Measurements from ENCODE around the gene PPP2R3A. TPM values are rescaled to one million over a fixed set of nuclear protein-coding genes. Genes with fewer than 3 reads are reported as not detected.

Gene PPP2R3A
- total RNA-seq, 6 experiments from 2014 or later = 1.0 to 3.2 (median 1.7) TPM

- Histone ChIP-seq H3K9me3 (no peaks in the 10 kb centered on the region), H3K4me3 (no peak overlapping the region), H3K27ac (no peak overlapping the region), H3K27me3 (no peaks in the 10 kb centered on the region), H3K4me1 (no peaks in the 10 kb centered on the region), H3K36me3 (no peaks in the 10 kb centered on the region)
- TF ChIP-seq POLR2A (IDR thresholded peaks at IDR 0.05) (no peak), CTCF (IDR thresholded peaks at IDR 0.05) (no peak)
- intact Hi-C loops (cut with DNase I) = no loop called here
- no CpG with 5 or more reads among the region's 1 CpG for WGBS (ENCODE audit: insufficient coverage, low coverage, low lambda C conversion rate, missing lambda C conversion rate)
- ATAC-seq (peak in 2 of 4 donors; percentile 24 to 44), DNase-seq (no peak)
Measured at GRCh38 chr3:136018876-136019275, 53.3 kb downstream of the PPP2R3A start.

- WGBS (ENCODE audit: insufficient coverage, low coverage, low lambda C conversion rate, missing lambda C conversion rate) = 94% methylated on average over 1 of the region's 1 CpG
- H3K36me3 ChIP-seq = no peaks in the 10 kb centered on the region
- TF ChIP-seq CTCF (IDR thresholded peaks at IDR 0.05) (no peak), POLR2A (IDR thresholded peaks at IDR 0.05) (no peak)
- no peak overlapping the region for H3K4me3 ChIP-seq
- no peak overlapping the region for H3K27ac ChIP-seq
- H3K4me1 ChIP-seq = no peaks in the 10 kb centered on the region
- ATAC-seq (no peak), DNase-seq (no peak)
- no peaks in the 10 kb centered on the region for H3K27me3 ChIP-seq
- H3K9me3 ChIP-seq = no peaks in the 10 kb centered on the region
- intact Hi-C loops (cut with DNase I) = no loop called here
Measured at GRCh38 chr3:136021803-136022202, 56.3 kb downstream of the PPP2R3A start.

- ATAC-seq = no peak
- DNase-seq = no peak
- Histone ChIP-seq H3K4me1 (no peaks in the 10 kb centered on the region), H3K27me3 (no peaks in the 10 kb centered on the region), H3K36me3 (no peaks in the 10 kb centered on the region), H3K4me3 (no peak overlapping the region), H3K27ac (no peak overlapping the region), H3K9me3 (no peaks in the 10 kb centered on the region)
- 90% methylated on average over 6 of the region's 6 CpGs for WGBS (ENCODE audit: insufficient coverage, low coverage, low lambda C conversion rate, missing lambda C conversion rate)
- intact Hi-C loops (cut with DNase I) = no loop called here
- TF ChIP-seq POLR2A (IDR thresholded peaks at IDR 0.05) (no peak), CTCF (IDR thresholded peaks at IDR 0.05) (no peak)
Measured at GRCh38 chr3:136022529-136023263, 57.2 kb downstream of the PPP2R3A start.

- intact Hi-C loops (cut with DNase I) = no loop called here
- no peak overlapping the region for H3K27ac ChIP-seq
- H3K36me3 ChIP-seq = no peaks in the 10 kb centered on the region
- no peaks in the 10 kb centered on the region for H3K27me3 ChIP-seq
- no peaks in the 10 kb centered on the region for H3K4me1 ChIP-seq
- no peak for DNase-seq
- H3K4me3 ChIP-seq = no peak overlapping the region
- no peak for TF ChIP-seq POLR2A (IDR thresholded peaks at IDR 0.05)
- TF ChIP-seq CTCF (IDR thresholded peaks at IDR 0.05) = no peak
- ATAC-seq = no peak
- no peaks in the 10 kb centered on the region for H3K9me3 ChIP-seq
- WGBS (ENCODE audit: insufficient coverage, low coverage, low lambda C conversion rate, missing lambda C conversion rate) = 98% methylated on average over 3 of the region's 3 CpGs
Measured at GRCh38 chr3:136023264-136023978, 57.9 kb downstream of the PPP2R3A start.

All from right lobe of liver (tissue), 6 donors.